ENCODE measurements around the gene UGDH.
"Not testable (repeated sequence)": the region's sequence is repeated elsewhere in the genome, so short reads cannot be mapped to it uniquely, and the experiment has no call there.

Gene UGDH

DNA sequence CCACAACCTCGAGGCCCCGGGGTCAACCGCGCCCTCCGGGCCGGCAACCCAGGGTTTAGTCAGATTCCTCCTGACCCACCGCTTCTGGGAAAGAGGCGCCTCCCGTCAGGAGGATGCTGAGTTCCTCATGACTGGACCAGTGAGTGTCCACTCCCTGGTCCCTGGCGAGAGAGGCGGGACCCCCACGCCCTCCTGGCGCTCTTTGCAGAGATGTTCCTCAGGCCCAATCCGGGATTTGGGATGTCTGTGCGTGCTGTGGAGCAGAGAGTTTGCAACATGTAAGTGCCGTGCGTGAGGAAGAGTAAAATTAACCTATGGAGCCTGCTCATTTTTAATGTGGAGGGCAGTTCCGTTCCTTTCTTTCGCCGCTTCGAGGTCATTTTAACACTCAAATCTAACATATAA is 824 bp upstream of the UGDH start:
- DNase-seq = no peak

DNA sequence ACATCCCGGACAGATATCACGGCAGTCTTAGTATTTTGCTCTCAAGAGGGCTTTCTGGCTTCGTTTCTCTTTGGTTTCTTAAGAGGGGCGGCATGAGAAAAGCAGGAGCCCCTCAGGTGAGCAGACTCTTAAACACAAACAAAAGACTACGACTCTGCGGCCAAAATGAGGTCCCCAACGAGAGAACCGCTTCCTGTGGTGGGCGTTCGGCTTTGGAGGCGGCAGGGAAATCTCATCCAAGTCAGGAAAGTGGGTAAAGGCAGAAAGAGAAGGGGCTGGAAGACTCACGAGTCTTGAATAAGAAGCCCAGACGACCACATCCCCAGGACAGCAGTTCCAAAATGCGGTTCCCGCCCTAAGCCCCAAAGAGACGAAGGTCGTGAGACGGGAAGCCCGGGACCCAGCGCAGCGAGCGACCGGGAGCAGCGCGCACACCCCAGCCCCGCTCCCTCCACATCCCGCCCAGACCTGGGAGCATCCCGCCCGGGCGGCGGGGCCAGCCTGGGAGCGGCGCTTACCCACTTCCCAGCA is 409 bp downstream of the UGDH start:
- DNase-seq = peak; percentile 33

DNA sequence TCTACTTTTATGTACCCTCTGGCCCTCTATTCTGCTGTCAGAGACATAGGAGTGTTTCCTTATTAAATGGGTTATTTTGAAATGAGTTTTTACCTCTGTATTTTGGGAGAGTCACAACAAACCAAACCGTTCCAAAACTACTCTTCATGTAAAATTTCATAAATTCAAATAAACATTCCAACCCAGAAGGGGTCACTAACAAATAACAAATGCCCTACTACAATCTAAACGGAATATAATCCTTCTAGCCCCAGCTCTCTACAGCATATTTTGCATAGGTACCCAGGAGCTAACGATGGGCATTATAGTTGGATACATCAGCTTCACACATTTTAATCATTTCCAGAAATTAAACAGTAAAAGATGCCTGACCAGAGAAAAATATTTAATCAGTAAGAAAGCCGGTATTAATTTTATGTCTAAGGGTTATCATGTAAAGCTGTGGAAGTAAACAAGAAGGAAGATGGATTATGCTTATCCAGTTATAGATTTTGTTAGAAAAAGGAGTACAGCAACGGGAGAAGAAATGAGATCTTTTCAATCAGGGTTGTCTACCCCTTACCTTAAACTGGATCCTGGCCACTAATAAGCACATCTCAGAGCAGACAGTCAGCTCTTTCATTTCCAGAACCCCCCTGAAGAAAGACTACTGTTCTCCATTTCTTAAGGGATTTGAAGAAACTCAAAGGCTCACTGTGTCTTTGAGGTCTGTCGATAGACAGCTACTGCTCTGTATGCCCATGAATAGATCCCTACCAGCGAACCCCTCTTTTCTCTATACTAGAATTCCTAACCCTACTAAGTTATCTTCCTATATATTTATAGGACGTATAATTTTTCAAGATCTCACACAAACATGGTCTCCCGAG is 1.2 kb downstream of the UGDH start:
- no peak for DNase-seq

DNA sequence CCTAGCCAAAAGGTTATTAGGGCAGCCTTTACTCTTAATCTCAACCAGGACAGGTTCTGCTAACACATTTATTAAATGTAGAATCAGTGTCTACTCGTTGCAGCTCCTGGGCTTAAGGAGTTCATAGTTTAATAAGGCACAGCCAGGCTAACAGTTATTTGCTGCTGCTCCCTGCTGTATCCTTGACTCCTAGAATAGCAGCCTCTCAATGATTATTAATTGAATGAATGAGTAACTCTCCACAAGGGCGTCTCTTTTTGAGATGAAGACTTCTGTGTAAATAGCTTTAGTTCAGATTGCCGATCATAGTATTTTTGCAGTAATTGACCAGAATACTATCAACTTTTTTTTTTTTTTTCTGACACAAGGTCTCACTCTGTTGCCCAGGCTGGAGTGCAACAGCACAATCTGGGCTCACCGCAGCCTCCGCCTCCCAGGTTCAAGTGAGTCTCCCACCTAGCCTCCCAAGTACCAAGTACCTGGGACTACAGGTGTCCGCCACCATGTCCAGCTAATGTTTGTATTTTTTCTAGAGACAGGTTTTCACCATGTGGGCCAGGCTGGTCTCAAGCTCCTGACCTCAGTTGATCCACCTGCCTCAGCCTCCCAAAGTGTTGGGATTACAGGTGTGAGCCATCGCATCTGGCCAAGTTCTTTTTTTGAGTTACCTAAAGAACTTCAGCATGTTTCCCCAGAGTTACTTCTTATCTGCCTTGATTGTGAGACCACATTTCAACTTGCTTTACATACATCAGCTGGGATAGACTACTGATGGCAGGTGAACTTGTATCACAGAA is 2.9 kb downstream of the UGDH start:
- DNase-seq = no peak

DNA sequence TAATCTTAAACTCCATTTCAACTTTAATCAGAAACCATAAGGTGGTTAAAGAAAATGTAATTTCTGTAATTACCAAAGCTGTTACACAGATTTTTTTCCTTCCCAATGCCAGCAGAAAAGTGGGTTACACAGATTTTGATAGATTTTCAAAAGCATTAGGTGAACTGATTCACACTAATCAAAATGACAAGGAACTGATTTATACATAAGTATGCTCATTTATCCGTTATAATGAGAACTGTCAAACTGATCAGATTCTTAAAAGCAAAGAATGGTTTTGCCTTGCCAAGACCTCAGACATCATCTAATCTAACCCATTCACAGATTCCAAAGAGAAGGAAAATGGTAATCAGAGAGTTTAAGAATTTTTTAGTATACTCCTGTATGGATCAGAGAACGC is 5.2 kb downstream of the UGDH start:
- no peak for DNase-seq

DNA sequence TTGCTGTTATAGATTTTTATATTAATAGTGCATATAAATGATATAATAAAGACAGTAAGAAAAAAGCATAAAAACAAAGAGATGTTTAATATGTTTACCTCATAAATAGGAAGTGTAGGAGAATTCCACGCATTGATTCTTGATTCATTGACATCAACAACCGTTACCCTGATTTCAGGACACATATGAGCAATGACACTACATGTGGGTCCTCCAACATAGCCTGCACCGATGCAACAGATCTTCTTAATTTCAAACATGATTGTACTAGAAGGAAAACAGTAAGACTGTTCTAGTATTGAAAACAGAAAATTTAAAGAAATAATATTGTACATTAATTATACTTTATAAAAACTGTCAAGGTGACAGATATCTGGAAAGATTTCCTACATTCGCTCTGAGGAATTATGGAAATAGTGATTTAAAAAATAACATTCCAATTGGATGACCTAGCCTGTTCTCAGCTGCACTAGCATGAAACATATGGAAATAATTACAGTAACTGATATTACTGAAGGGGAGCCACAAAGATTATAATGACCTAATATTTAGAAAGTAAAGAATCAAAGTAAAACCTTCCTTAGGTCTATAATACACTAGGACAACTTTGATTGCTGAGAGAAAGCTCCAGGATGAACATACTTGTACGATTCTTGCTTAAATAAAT is 5.9 kb downstream of the UGDH start:
- DNase-seq = no peak

DNA sequence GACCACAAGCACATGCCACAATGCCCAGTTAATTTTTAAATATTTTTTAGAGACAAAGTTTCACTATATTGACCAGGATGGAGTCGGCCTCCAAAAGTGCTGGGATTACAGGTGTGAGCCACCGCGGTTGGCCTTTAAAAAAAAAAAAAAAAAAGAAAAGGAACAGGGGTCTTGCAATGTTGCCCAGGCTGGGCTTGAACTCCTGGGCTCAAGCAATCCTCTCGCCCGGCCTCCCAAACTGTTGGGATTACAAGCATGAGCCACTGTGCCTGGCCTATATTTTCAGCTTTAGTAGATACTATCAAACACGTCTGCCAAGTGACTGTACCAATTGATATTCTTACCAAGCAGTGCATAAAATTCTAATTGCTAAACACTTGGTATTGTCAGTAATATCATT is 8.8 kb downstream of the UGDH start:
- DNase-seq = no peak

DNA sequence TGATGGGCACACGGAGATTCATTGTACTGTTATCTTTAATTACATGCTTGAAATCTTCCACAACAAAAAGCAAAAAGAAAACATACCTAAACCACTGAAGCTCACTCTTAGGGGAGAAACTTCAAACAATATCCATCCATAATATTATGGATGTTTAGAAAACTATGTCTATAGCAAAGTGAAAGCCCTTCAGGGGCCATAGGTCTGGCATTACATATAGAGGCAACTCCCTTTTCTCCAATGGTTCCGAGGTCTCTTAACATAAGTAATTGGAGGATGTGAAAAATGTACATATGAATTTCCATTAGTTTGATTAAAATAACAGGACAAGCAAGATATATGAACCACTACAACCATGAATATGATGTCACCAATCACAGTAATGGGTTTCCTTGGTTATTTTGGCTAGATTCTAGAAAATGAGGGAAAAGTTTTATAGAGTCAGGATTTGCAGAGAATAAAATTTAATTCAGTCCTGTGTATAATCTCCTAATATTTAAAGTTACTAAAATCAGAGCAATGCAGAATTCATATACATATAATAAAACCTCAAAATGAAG is 10.8 kb downstream of the UGDH start:
- no peak for DNase-seq

DNA sequence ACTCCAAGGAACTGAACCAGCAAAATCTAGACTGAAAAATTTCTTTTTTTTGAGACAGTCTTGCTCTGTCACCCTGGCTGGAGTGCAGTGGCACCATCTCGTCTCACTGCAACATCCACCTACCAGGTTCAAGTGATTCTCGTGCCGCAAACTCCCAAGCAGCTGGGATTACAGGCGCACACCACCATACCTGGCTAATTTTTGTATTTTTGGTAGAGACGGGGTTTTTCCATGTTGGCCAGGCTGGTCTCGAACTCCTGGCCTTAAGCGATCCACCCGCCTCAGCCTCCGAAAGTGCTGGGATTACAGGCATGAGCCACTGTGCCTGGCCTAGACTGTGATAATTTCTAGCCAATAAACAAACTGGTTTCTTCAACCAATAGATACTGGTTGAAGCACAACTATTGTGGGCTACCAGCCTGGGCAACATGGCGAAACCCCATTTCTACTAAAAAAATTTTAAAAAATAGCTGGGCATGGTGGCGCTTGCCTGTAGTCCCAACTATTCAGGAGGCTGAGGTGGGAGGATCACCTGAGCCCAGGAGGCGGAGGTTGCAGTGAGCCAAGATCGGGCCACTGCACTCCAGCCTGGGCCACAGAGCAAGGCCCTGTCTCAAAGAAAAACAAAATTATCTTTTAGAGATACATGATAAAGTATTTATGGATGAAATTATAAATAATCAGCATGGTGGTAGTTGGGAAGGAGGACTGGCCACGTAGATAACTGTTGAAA is 11.4 kb downstream of the UGDH start:
- DNase-seq = not testable (repeated sequence)

DNA sequence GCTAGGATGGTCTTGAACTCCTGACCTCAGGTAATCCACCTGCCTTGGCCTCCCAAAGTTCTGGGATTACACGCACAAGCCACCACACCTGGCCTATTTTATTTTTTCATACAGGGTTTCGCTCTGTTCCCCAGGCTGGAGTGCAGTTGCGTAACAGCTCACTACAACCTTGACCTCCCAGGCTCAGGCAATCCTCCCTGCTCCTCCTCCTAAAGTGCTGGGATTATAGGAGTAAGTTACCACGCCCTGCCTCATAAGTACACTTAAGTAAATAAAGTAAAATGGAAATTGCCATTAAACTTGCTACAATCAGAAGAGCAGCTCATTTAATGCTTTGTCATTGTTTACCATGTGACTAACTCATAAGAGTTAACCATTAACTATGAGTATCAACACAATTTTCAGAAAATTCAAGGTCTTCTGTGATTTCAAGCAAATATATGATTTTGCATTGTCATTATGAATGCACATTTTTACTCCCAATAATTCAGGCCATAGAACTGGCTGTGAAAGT is 12.3 kb downstream of the UGDH start:
- no peak for DNase-seq

DNA sequence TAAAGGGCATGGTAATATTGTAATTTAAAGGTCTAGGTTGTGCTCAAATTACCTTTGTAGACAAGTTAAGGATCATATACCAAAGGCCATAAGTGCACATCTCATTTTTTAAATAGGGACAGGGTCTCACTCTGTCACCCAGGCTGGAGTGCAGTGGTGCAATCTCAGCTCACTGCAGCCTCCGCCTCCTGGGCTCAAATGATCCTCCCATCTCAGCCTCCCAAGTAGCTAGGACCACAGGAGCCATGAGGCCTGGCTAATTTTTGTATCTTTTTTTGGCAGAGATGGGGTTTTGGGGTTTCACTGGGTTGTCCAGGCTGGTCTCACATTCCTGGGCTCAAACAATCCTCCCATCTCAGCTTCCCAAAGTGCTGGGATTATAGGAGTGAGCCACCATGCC is 13.0 kb downstream of the UGDH start:
- not testable (repeated sequence) for DNase-seq

DNA sequence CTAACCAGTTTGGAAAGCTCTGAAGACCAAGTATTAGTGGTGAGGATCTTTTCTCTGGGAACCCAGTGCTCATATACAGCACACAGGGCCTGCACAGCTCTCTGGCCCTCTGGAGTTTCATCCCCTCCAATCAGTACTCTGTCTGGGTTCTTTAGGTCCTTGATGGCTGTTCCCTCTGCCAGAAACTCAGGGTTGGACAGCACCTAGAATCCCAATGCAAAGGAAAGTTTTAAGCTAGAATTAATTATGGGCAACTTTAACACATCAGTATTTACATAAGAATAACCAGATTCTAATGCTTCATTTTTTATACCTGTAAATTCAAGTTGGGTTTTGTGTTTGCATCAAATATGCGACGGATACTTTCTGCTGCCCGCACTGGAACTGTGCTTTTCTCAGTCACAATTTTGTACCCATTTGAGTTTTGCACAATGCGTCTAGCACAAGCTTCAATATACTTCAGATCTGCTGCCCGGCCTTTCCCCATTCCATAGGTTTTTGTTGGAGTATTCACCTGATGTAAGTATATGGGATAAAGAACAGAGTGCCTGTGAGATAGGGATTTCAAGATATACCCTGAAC is 16.8 kb downstream of the UGDH start:
- DNase-seq = no peak

DNA sequence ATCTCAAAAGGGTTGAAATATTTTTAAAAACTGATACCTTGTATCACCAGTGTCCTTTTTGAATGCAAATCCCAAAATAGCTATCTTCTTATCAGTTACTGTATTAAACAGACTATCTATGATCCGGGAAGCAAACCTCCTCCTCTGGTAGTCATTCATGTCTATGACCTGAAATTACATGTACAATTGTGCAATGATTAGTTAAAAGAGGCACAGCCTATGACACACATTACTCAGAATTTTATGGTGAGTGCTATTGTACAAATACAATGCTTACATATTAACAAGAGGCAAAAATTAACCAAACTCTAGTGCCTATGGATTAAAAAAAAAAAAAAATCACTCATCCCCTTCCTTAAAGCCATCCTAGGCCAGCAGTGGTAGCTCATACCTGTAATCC is 21.7 kb downstream of the UGDH start:
- DNase-seq = no peak

DNA sequence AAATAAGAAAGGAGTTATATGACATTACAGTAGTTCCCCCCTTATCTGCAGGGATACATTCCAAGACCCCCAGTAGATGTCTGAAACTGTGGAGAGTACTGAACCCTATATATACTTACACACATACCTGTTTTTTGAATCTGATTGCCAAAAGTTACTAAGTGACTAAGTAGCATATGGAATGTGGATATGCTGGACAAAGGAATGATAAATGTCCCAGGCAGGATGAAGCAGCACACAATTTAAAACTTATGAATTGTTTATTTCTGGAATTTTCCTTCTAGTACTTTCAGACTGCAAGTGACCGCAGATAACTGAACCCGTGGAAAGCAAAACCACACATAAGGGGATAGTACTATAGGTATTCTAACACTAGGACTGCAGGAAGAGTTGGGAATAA is 22.7 kb downstream of the UGDH start:
- DNase-seq = no peak

DNA sequence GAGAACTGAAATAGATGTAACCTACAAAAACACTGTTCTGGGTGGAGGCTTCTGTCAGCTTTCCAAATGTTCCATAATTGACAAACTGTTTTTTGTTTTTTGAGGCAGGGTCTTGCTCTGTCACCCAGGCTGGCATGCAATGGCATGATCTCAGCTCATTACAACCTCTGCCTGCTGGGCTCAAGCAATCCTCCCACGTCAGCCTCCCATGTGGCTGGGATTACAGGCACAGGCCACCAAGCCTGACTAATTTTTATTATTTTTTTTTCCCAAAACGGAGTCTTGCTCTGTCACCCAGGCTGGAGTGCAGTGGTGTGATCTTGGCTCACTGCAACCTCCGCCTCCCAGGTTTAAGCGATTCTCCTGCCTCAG is 24.6 kb downstream of the UGDH start:
- DNase-seq = not testable (repeated sequence)

DNA sequence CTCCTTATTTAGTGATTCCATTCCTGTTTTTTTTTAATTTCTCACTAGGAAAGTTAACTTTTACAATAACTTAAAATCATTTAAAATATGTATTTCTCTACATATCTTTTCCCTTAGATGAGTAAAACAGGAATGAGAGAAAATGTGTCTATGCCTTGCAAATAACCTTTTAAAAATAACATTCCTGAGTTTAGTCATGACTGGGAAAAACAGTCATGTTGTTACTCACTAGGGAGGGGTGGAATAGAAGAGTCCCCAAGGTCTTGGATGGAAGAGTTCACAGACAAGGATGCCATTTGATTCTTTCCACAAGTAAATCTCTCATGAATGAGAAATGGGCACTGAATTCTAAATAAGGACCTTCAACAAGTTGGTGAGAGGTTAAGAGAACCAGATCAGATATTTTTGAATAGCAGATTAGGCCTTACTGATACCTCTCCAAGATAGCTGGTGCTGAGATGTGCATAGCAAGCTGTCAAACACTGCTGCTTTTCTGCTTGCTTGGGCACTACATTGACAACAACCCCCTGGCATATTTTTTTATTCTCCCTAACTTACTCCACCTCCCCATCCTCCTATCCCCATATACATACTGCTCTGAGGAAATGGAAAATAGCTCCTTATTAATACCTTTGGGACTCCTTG is 25.1 kb downstream of the UGDH start:
- no peak for DNase-seq

DNA sequence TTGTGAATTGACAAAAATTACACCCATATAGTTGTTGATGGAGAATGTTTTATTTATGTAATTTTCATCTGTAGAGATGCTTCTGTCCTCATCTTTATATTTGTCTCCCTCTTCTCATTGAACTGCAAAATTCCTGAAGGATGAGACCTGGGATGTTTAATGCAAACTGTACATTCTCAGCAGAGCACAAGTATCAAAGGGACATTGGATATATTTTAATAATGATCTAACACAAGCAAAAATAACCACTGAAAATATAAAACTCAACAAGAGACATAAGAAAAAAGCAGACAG is 28.6 kb downstream of the UGDH start:
- no peak for DNase-seq

DNA sequence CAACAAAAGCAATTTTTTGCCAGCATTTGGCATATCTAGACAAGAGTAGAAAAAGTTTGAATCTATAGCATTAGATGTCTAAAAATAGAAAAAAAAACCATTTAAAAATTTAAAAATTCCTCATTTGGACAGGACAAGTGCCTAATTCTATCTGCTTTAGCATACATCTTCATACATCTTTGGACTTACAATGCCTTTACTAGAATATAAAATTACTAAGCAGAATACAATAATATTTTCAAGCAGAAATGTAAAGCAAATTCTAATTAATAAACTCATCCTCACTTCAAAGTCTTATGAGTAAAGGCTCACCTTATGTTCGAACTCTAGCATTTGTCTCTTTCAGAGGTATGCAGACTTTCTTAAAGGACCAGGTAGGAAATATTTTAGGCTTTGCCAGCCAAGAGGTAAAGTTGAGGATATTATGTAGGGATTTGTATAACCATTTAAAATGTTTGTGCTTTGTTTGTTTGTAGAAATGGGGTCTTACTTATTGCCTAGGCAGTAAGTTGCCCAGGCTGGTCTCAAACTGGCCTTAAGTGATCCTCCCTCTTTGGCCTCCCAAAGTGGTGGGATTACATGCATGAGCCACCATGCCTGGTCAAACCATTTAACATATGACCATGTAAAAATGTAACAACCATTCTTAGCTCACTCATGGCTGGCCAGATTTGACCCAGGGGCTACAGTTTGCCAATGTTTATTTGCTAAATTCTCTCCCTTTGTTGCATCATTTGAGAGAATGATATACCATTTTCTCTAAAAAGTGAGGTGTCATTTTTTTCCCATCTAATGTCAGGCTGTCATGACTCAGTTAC is 29.1 kb downstream of the UGDH start:
- no peak for DNase-seq

DNA sequence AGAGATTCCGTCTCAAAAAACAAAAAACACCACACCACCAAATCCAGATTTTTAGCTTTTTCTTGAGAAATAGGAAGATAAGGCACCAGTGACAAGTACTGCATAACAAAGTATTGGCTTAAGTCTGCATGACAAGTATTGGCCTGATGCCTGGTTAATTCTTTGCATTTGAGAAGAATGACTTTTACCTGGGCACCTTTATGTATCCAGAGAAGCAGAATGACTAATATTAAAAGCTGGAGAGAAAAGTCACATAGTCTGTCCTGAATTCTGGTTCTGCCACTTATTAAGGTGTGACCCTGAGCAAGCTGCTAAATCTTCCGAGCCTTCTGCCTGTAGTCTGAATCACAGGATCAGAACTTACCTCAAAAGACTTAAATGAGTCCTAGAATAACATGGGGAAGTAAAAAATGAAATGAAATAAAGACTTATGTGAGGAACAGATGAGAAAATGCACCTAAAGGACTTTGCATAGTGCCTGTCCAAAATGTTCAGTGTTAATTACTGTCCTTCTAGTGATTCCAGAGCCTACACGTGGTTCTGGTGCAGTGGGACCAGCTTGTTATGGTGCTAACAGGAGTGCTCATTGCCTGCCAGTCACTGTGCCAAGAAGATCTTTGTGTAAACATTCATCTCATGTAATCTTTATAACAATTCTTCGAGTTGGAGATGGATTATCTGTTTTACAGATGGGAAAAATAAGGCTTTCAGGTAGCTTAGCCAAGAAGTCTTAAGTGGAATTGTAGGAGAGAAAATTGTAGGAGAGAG is 31.6 kb downstream of the UGDH start:
- no peak for DNase-seq

DNA sequence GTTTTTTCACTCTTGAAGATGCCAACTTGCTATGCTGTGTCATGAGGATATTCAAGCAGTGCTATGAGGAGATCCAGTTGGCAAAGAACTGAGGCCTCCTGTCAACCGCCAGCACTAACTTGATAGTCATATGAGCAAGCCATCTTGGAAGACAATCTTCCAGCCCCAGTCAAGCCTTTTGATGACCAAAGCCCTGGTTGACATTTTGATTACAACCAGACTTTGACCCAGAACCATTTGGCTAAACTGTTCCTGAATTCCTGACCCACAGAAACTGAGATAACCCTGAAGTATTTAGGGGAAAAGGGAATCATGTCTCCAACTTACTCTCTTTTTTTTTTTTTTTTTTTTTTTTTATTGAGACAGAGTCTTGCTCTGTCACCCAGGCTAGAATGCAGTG is 32.9 kb downstream of the UGDH start:
- no peak for DNase-seq

Measured in activated naive CD4-positive, alpha-beta T cell treated with Interleukin-2 at 50 U/mL for 16 hours (primary cell).